SK-N-SH treated with all-trans-retinoic acid at 6 μM for 48 hours (cell line): Measurements from ENCODE around the gene STATH.
"Not testable (repeated sequence)": the region's sequence is repeated elsewhere in the genome, so short reads cannot be mapped to it uniquely, and the experiment has no call there.

Experiments
- ATAC-seq: fragments of 200-7000 bp; cut with Tn5 transposase; 3 replicates; pipeline ENCODE4 v1.9.1; 2020; ENCODE audit warnings: mild to moderate bottlenecking, moderate library complexity
- ARNTL ChIP-seq: fragments of 450-650 bp; formaldehyde crosslinking; IDR thresholded peaks from 2 replicates; pipeline ENCODE4 v1.5.0; 2020; ENCODE audit warnings: low read depth, mild to moderate bottlenecking, moderate library complexity, borderline replicate concordance
- BACH2 ChIP-seq: fragments of 250-450 bp; sonication (Bioruptor Pico); IDR thresholded peaks from 2 replicates; pipeline ENCODE4 v1.9.0; 2021; ENCODE audit warnings: mild to moderate bottlenecking, borderline replicate concordance
- CSDC2 ChIP-seq: fragments of 250-450 bp; sonication (Bioruptor Pico); IDR thresholded peaks from 2 replicates; pipeline ENCODE4 v1.5.0; 2020; ENCODE audit warnings: mild to moderate bottlenecking, moderate library complexity
- ESRRG ChIP-seq: fragments of 250-450 bp; sonication (Bioruptor Pico); IDR thresholded peaks from 2 replicates; pipeline ENCODE4 v1.6.1; 2021; ENCODE audit warnings: mild to moderate bottlenecking
- GLIS3 ChIP-seq: fragments of 250-450 bp; sonication (Bioruptor Pico); IDR thresholded peaks from 2 replicates; pipeline ENCODE4 v1.5.0; 2020; ENCODE audit warnings: mild to moderate bottlenecking, moderate library complexity
- ISL1 ChIP-seq: fragments of 250-450 bp; sonication (Bioruptor Pico); IDR thresholded peaks from 2 replicates; pipeline ENCODE4 v2.1.2; 2022; ENCODE audit warnings: mild to moderate bottlenecking, moderate library complexity
- OSR1 ChIP-seq: fragments of 250-450 bp; sonication (Bioruptor Pico); IDR thresholded peaks from 2 replicates; pipeline ENCODE4 v1.8.0; 2022; ENCODE audit warnings: moderate library complexity, mild to moderate bottlenecking, inconsistent platforms
- PPARA ChIP-seq: fragments of 250-450 bp; sonication (Bioruptor Pico); IDR thresholded peaks from 2 replicates; pipeline ENCODE4 v1.5.0; 2020; ENCODE audit warnings: mild to moderate bottlenecking, borderline replicate concordance
- RARB ChIP-seq: fragments of 250-450 bp; sonication (Bioruptor Pico); IDR thresholded peaks from 2 replicates; pipeline ENCODE4 v1.8.0; 2021; ENCODE audit warnings: mild to moderate bottlenecking, moderate library complexity
- SNAI2 ChIP-seq: fragments of 250-450 bp; sonication (Bioruptor Pico); IDR thresholded peaks from 2 replicates; pipeline ENCODE4 v1.5.0; 2020; ENCODE audit warnings: mild to moderate bottlenecking, moderate library complexity
- TCF4 ChIP-seq: fragments of 250-450 bp; sonication (Bioruptor Pico); IDR thresholded peaks from 2 replicates; pipeline ENCODE4 v1.8.0; 2021; ENCODE audit warnings: mild to moderate bottlenecking, moderate library complexity, borderline replicate concordance
- TOX ChIP-seq: fragments of 250-450 bp; sonication (Bioruptor Pico); IDR thresholded peaks from 2 replicates; pipeline ENCODE4 v1.8.0; 2021; ENCODE audit warnings: mild to moderate bottlenecking, moderate library complexity, borderline replicate concordance
- ZC3H10 ChIP-seq: fragments of 250-450 bp; sonication (Bioruptor Pico); IDR thresholded peaks from 2 replicates; pipeline ENCODE4 v1.5.1; 2021; ENCODE audit warnings: mild to moderate bottlenecking, moderate library complexity
- ZFP3 ChIP-seq: fragments of 250-450 bp; sonication (Bioruptor Pico); IDR thresholded peaks from 2 replicates; pipeline ENCODE4 v1.5.0; 2020; ENCODE audit warnings: mild to moderate bottlenecking, moderate library complexity
- ZFP30 ChIP-seq: fragments of 450-650 bp; formaldehyde crosslinking; IDR thresholded peaks from 2 replicates; pipeline ENCODE4 v1.5.0; 2022; ENCODE audit warnings: mild to moderate bottlenecking, moderate library complexity
- ZNF565 ChIP-seq: fragments of 450-650 bp; formaldehyde crosslinking; conservative IDR thresholded peaks from 2 replicates; pipeline ENCODE4 v1.5.0; 2020; ENCODE audit warnings: low read depth, mild to moderate bottlenecking, moderate library complexity
- ZNF70 ChIP-seq: fragments of 450-650 bp; formaldehyde crosslinking; IDR thresholded peaks from 2 replicates; pipeline ENCODE4 v1.5.0; 2020; ENCODE audit warnings: mild to moderate bottlenecking, moderate library complexity
- ZNF8 ChIP-seq: fragments of 450-650 bp; formaldehyde crosslinking; IDR thresholded peaks from 2 replicates; pipeline ENCODE4 v1.5.0; 2020; ENCODE audit warnings: mild to moderate bottlenecking, moderate library complexity
- TF ChIP-seq, protein P1 (sequence below): fragments of 250-450 bp; sonication (Bioruptor Pico); IDR thresholded peaks from 2 replicates; pipeline ENCODE4 v1.8.0; 2021; ENCODE audit warnings: low read depth, mild to moderate bottlenecking, moderate library complexity, borderline replicate concordance
- TF ChIP-seq, protein P2 (sequence below): fragments of 250-450 bp; sonication (Bioruptor Pico); IDR thresholded peaks from 2 replicates; pipeline ENCODE4 v1.5.0; 2020; ENCODE audit warnings: mild to moderate bottlenecking, moderate library complexity
- TF ChIP-seq, protein P3 (sequence below): fragments of 250-450 bp; sonication (Bioruptor Pico); IDR thresholded peaks from 2 replicates; pipeline ENCODE4 v1.8.0; 2020; ENCODE audit warnings: mild to moderate bottlenecking, moderate library complexity, borderline replicate concordance
- TF ChIP-seq, protein P4 (sequence below): fragments of 250-450 bp; sonication (Bioruptor Pico); IDR thresholded peaks from 2 replicates; pipeline ENCODE4 v1.5.1; 2020; ENCODE audit warnings: low read depth, mild to moderate bottlenecking, moderate library complexity

STATH gene

DNA sequence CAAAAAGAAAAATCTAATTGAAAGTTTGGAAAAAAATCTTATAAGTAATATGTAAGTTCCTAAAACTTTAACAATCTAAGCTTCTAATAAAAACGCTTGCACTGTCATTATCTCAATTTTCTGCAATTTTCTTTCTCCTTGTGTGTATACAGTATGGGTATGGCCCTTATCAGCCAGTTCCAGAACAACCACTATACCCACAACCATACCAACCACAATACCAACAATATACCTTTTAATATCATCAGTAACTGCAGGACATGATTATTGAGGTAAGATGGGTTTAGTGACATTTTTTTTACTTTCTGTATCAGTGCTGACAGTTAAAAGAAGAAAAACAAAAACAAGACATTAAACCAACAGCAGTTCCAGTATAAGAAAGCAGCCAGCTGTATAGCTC is 4.9 kb downstream of the STATH start:
- TF ChIP-seq PPARA (CRISPR knock-in tag) (no peak), ZNF70 (no peak), GLIS3 (CRISPR knock-in tag) (no peak), SNAI2 (CRISPR knock-in tag) (no peak), ESRRG (CRISPR knock-in tag) (no peak), ZNF8 (no peak), OSR1 (CRISPR knock-in tag) (no peak), ZC3H10 (CRISPR knock-in tag) (no peak), ZFP30 (no peak), BACH2 (CRISPR knock-in tag) (no peak), TCF4 (no peak)
- TF ChIP-seq, protein P1, sequence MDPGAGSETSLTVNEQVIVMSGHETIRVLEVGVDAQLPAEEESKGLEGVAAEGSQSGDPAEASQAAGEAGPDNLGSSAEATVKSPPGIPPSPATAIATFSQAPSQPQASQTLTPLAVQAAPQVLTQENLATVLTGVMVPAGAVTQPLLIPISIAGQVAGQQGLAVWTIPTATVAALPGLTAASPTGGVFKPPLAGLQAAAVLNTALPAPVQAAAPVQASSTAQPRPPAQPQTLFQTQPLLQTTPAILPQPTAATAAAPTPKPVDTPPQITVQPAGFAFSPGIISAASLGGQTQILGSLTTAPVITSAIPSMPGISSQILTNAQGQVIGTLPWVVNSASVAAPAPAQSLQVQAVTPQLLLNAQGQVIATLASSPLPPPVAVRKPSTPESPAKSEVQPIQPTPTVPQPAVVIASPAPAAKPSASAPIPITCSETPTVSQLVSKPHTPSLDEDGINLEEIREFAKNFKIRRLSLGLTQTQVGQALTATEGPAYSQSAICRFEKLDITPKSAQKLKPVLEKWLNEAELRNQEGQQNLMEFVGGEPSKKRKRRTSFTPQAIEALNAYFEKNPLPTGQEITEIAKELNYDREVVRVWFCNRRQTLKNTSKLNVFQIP (CRISPR knock-in tag), result no peak
- TF ChIP-seq, protein P2, sequence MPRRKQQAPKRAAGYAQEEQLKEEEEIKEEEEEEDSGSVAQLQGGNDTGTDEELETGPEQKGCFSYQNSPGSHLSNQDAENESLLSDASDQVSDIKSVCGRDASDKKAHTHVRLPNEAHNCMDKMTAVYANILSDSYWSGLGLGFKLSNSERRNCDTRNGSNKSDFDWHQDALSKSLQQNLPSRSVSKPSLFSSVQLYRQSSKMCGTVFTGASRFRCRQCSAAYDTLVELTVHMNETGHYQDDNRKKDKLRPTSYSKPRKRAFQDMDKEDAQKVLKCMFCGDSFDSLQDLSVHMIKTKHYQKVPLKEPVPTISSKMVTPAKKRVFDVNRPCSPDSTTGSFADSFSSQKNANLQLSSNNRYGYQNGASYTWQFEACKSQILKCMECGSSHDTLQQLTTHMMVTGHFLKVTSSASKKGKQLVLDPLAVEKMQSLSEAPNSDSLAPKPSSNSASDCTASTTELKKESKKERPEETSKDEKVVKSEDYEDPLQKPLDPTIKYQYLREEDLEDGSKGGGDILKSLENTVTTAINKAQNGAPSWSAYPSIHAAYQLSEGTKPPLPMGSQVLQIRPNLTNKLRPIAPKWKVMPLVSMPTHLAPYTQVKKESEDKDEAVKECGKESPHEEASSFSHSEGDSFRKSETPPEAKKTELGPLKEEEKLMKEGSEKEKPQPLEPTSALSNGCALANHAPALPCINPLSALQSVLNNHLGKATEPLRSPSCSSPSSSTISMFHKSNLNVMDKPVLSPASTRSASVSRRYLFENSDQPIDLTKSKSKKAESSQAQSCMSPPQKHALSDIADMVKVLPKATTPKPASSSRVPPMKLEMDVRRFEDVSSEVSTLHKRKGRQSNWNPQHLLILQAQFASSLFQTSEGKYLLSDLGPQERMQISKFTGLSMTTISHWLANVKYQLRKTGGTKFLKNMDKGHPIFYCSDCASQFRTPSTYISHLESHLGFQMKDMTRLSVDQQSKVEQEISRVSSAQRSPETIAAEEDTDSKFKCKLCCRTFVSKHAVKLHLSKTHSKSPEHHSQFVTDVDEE, result no peak
- ATAC-seq, result no peak

DNA sequence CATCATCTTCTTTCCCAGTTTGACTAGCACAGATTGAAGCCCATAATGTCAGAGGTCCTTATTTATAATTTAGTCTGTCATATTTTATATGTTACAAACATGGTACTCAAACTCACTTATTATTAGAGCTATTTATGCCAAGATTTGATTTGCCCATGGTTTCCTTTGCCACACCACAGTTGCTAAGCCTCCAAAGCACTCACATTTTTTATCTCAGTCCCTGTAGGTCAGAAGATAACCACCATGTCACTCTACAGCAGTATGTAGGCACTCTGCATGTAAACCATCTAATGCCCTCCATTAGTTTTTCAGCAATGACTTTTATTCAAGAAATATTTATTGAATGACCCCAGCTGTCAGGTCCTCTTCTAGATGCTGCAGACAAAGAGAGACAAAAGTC is 6.7 kb downstream of the STATH start:
- ATAC-seq, result no peak
- no peak for TF ChIP-seq TOX (CRISPR knock-in tag)
- TF ChIP-seq ISL1 (CRISPR knock-in tag), result no peak
- TF ChIP-seq ZC3H10 (CRISPR knock-in tag), result no peak
- TF ChIP-seq ZFP3 (CRISPR knock-in tag), result no peak
- TF ChIP-seq OSR1 (CRISPR knock-in tag), result no peak
- no peak for TF ChIP-seq ZNF70
- TF ChIP-seq BACH2 (CRISPR knock-in tag), result no peak
- TF ChIP-seq ARNTL (CRISPR knock-in tag), result no peak
- no peak for TF ChIP-seq ZFP30
- TF ChIP-seq PPARA (CRISPR knock-in tag), result no peak
- no peak for TF ChIP-seq ZNF565 (CRISPR knock-in tag)
- TF ChIP-seq, protein P1 (CRISPR knock-in tag), result no peak
- no peak for TF ChIP-seq ESRRG (CRISPR knock-in tag)
- TF ChIP-seq RARB (CRISPR knock-in tag), result no peak
- TF ChIP-seq, protein P3, sequence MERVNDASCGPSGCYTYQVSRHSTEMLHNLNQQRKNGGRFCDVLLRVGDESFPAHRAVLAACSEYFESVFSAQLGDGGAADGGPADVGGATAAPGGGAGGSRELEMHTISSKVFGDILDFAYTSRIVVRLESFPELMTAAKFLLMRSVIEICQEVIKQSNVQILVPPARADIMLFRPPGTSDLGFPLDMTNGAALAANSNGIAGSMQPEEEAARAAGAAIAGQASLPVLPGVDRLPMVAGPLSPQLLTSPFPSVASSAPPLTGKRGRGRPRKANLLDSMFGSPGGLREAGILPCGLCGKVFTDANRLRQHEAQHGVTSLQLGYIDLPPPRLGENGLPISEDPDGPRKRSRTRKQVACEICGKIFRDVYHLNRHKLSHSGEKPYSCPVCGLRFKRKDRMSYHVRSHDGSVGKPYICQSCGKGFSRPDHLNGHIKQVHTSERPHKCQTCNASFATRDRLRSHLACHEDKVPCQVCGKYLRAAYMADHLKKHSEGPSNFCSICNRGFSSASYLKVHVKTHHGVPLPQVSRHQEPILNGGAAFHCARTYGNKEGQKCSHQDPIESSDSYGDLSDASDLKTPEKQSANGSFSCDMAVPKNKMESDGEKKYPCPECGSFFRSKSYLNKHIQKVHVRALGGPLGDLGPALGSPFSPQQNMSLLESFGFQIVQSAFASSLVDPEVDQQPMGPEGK (CRISPR knock-in tag), result no peak
- TF ChIP-seq SNAI2 (CRISPR knock-in tag), result no peak
- TF ChIP-seq GLIS3 (CRISPR knock-in tag), result no peak

DNA sequence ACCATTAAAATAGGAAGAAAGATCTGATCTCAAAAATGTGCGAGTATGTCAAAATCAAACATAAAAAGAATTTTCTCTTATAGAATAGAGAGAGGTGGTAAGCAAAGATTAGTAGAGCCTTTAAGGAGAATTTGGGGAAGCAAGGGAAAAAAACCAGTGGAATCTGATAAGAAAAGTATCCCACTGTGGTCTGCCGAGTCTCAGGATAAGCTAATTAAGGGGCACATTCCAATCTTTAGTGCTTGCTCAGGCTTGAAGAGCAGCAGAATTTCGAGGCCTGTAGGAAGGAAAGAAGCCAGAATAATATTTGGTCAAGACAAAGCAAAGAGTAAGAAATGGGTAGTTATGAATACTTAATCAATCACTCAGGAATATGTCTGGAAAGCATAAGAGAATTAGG is 13.0 kb downstream of the STATH start:
- TF ChIP-seq ZNF70, result no peak
- TF ChIP-seq, protein P1 (CRISPR knock-in tag), result no peak
- TF ChIP-seq PPARA (CRISPR knock-in tag), result no peak
- no peak for TF ChIP-seq ZFP30
- TF ChIP-seq ZC3H10 (CRISPR knock-in tag), result no peak
- no peak for TF ChIP-seq GLIS3 (CRISPR knock-in tag)
- no peak for TF ChIP-seq ISL1 (CRISPR knock-in tag)
- TF ChIP-seq OSR1 (CRISPR knock-in tag), result no peak
- TF ChIP-seq CSDC2 (CRISPR knock-in tag), result no peak
- TF ChIP-seq TOX (CRISPR knock-in tag), result no peak
- TF ChIP-seq, protein P3 (CRISPR knock-in tag), result no peak
- no peak for TF ChIP-seq ZFP3 (CRISPR knock-in tag)
- TF ChIP-seq ZNF565 (CRISPR knock-in tag), result no peak
- TF ChIP-seq, protein P4, sequence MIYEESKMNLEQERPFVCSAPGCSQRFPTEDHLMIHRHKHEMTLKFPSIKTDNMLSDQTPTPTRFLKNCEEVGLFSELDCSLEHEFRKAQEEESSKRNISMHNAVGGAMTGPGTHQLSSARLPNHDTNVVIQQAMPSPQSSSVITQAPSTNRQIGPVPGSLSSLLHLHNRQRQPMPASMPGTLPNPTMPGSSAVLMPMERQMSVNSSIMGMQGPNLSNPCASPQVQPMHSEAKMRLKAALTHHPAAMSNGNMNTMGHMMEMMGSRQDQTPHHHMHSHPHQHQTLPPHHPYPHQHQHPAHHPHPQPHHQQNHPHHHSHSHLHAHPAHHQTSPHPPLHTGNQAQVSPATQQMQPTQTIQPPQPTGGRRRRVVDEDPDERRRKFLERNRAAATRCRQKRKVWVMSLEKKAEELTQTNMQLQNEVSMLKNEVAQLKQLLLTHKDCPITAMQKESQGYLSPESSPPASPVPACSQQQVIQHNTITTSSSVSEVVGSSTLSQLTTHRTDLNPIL (CRISPR knock-in tag), result no peak
- TF ChIP-seq TCF4, result no peak
- ATAC-seq, result no peak

DNA sequence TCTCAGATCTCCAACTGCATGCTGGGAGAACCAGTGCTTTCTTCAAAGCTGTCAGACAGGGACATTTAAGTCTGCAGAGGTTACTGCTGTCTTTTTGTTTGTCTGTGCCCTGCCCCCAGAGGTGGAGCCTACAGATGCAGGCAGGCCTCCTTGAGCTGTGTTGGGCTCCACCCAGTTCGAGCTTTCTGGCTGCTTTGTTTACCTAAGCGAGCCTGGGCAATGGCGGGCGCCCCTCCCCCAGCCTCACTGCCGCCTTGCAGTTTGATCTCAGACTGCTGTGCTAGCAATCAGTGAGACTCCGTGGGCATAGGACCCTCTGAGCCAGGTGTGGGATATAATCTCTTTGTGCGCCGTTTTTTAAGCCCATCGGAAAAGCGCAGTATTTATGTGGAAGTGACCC is 23.2 kb downstream of the STATH start:
- not testable (repeated sequence) for ATAC-seq
